ENCODE data around the gene EBI3. TPM values are rescaled to one million over a fixed set of nuclear protein-coding genes. Genes with fewer than 3 reads are reported as not detected.

The EBI3 gene
- not detected in 2 replicates for total RNA-seq

DNA sequence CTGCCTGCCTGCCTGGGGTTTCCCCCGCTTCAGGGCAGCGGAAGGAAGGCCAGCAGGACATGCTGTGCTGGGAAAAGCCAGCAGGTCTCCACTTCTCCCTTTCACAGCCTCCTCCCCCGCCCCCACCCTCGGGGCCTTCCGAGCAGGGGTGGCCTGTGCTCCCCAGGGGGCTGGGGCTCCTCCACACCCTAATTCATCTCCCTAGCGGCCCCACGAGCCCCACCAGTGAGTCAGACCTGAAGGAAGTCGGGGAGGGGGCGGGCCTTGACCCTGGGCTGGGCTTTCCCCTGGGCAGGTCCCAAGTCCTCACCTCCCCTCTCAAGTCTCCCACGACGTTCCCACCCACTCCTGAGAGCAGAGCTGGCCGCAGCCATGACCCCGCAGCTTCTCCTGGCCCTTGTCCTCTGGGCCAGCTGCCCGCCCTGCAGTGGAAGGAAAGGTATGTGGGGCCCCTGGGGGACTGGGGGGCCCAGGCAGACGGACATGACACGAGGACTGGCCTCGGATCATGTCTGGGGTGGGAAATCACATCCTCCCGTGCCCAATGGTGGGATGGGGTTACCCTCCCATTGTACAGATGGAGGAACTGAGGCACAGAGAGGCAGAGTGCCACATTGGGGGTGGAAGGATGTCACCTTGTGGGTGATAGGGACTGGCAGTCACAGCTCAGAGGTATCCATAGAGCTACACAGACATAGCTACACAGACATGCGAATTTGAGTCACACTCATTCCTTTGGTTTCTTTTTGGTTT is at the start of gene EBI3:
Gene EBI3 (plus strand): TSS at position 345 of the 753 bp plus-strand sequence. CDS start 28 bp downstream, at position 373.

DNA sequence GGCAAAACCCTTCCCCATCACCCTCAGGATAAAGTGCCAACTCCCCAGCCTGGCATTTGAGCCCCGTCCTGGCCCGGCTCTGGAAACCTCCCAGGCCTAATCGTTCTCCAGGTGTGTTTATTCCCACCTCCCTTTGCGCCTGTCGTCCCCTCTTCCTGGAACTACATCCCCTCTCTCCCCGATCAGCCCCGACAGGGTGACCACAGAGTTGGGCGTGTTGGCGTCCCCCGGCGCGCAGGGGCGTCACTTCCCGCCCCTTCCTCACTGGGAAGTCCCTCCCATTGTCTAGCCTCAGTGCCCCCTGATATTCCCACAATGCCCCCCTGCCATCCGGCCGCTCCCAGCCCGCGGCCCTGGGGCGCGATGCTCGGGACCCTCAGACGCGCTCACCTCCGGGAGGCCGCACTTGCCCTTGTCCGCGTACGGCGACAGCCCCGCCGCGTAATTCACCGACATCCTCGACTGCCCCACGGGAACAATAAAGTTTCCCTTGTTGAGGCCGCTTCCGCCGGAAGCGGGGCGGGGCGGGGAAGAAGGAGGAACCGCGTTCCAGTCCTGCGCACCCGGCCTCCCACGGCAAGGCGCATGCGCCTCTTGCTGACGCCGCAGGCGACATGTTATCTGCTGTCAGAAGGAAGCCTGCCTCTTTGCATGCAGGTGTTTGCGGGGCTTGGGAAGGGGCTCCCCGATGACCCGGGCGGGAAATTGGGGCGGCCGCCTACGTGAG is 47.1 kb upstream of the EBI3 start, which contains the start of the genes ANKRD24 and SIRT6:
Gene ANKRD24 (plus strand): TSS at position 606 of the 727 bp plus-strand sequence. CDS start 3,737 bp downstream, outside the sequence.
Gene SIRT6 (minus strand): TSS at position 480 of the 727 bp plus-strand sequence. CDS start 24 bp downstream, at position 456.

DNA sequence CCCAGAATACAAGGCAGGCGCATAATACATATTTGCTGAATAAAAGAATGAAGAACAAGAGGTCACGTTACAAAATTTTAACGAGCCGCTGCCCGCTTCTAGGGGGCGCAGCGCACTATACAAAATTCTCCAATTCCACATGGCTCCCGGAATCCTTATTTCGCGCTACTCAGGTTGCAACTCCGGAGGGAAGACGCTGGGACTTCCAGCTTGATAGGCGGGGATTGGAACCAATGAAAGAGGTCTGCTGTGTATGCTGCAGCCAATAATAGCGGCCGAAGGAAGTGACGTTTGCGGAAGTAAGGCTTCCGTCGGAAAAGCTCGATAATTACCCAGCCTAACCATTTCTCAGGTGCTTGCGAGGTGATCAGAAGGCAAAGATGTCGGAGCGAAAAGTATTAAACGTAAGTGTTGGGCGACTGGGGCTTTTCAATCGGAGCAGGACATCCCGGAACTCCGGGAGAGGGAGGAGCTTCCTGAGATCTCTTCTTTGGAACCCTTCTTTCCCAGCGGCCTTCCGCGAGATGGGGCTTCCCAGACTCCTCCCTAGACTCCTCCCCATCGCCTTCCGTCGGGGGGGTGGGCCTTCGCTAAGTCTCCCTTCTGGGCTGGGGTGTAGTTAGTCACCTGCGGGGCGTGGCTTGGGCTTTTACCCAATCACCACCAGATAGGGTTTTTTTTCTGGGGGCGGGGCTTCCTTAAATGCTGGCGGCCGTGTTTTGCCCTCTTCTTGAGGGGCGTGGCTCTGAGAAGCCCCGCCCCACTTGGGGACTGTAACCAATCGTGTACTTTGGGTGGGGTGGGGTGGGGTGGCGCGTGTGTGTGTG is 17.7 kb downstream of the EBI3 start, which contains the start of gene YJU2:
Gene YJU2 (plus strand): TSS at position 314 of the 827 bp plus-strand sequence. CDS start 67 bp downstream, at position 381.

GRCh38 chr19:4278419-4279266 is 49.3 kb downstream of the EBI3 start, which contains the start of gene SHD:
SHD (plus strand) TSS chr19:4279266; CDS start chr19:4280064, 798 bp downstream.

Other genes starting within 250 kb of the EBI3 start
- 1,684 and 2,218 TPM in 2 replicates for gene EEF2, start 244.1 kb upstream of the EBI3 start, total RNA-seq
- 20.8 and 21.8 TPM in 2 replicates for gene PIAS4, start 221.8 kb upstream of the EBI3 start, total RNA-seq
- gene ZBTB7A, start 162.6 kb upstream of the EBI3 start, total RNA-seq: 59.9 and 61.2 TPM in 2 replicates
- gene MAP2K2, start 105.4 kb upstream of the EBI3 start, total RNA-seq: 151 and 165 TPM in 2 replicates
- gene CREB3L3, start 75.9 kb upstream of the EBI3 start, total RNA-seq: not detected in 2 replicates
- gene SIRT6, start 47.0 kb upstream of the EBI3 start, total RNA-seq: 31.9 and 41.1 TPM in 2 replicates
- gene ANKRD24, start 46.8 kb upstream of the EBI3 start, total RNA-seq: under 0.01 and 0.28 TPM in 2 replicates
- gene YJU2, start 17.6 kb downstream of the EBI3 start, total RNA-seq: 29.7 and 29.8 TPM in 2 replicates
- not detected in 2 replicates for gene SHD, start 49.7 kb downstream of the EBI3 start, total RNA-seq
- gene TMIGD2, start 72.9 kb downstream of the EBI3 start, total RNA-seq: not detected in 2 replicates
- 5.1 and 6.4 TPM in 2 replicates for gene FSD1, start 75.1 kb downstream of the EBI3 start, total RNA-seq
- 105 and 110 TPM in 2 replicates for gene STAP2, start 109.3 kb downstream of the EBI3 start, total RNA-seq
- gene MPND, start 114.0 kb downstream of the EBI3 start, total RNA-seq: 5.8 and 7.2 TPM in 2 replicates
- gene SH3GL1, start 171.0 kb downstream of the EBI3 start, total RNA-seq: 111 and 144 TPM in 2 replicates
- 18.5 and 22.4 TPM in 2 replicates for gene CHAF1A, start 173.1 kb downstream of the EBI3 start, total RNA-seq
- gene UBXN6, start 228.3 kb downstream of the EBI3 start, total RNA-seq: 51.6 and 55.9 TPM in 2 replicates
- gene HDGFL2, start 242.8 kb downstream of the EBI3 start, total RNA-seq: 70.5 and 81.0 TPM in 2 replicates